ENCODE measurements around the gene TRAF2. TPM values are rescaled to one million over a fixed set of nuclear protein-coding genes. Genes with fewer than 3 reads are reported as not detected.

Gene TRAF2
- total and polyA plus RNA-seq, 2 of the 13 experiments (the other 11 are each of a cell fraction or from before 2014, with no cell fraction given): 12.4 to 13.6 TPM

- TF ChIP-seq NFE2L2 (IDR thresholded peaks at IDR 0.05; ENCODE audit: low read length) (no peak), GABPA (IDR thresholded peaks at IDR 0.05; ENCODE audit: low read depth, low read length) (no peak), GABPA (CRISPR knock-in tag; IDR thresholded peaks at IDR 0.05; ENCODE audit: low read depth) (no peak), ZNF607 (CRISPR knock-in tag; IDR thresholded peaks at IDR 0.05; ENCODE audit: borderline replicate concordance) (no peak), USF2 (IDR thresholded peaks at IDR 0.05; ENCODE audit: low read depth, low read length) (no peak), USF2 (CRISPR knock-in tag; IDR thresholded peaks at IDR 0.05; ENCODE audit: borderline replicate concordance) (no peak), KLF6 (CRISPR knock-in tag; IDR thresholded peaks at IDR 0.05) (no peak), KLF15 (CRISPR knock-in tag; IDR thresholded peaks at IDR 0.05; ENCODE audit: borderline replicate concordance) (no peak), ZNF414 (CRISPR knock-in tag; IDR thresholded peaks at IDR 0.05) (no peak), SPEN (CRISPR knock-in tag; IDR thresholded peaks at IDR 0.05; ENCODE audit: low read depth) (no peak), ZNF549 (CRISPR knock-in tag; IDR thresholded peaks at IDR 0.05) (no peak), ZFP90 (CRISPR knock-in tag; IDR thresholded peaks at IDR 0.05; ENCODE audit: borderline replicate concordance) (no peak)
Measured at GRCh38 chr9:136950656-136951276, 64.5 kb downstream of the TRAF2 start (continued).
